CD4-positive, alpha-beta T cell treated with Interferon gamma for 1 hour (primary cell): ENCODE measurements around the gene ADGRL3.

Experiments used
- DNase-seq: peaks from one replicate; pipeline ENCODE4 v3.0.0-alpha.2; 2020

The ADGRL3 gene

DNA sequence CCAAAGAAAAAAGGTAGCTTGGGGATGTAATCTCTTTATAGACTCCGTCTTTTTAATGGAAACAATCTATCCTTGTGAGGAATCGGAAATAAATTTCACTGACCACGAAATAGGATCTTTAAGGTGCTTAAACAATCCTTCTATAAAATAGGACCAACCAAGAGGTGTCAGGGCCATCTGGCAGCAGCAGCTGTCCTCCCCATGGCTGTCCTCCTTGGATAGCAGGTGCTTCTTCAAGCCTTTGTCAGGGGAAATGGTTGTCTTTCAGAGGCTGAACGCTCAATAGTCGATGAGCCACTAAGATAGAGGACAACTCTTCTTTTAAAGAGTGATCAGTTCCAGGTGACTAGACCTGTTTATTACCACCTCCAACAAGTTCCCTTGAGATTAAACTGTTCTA, 231.0 kb downstream of the ADGRL3 start:
- DNase-seq, result no peak

DNA sequence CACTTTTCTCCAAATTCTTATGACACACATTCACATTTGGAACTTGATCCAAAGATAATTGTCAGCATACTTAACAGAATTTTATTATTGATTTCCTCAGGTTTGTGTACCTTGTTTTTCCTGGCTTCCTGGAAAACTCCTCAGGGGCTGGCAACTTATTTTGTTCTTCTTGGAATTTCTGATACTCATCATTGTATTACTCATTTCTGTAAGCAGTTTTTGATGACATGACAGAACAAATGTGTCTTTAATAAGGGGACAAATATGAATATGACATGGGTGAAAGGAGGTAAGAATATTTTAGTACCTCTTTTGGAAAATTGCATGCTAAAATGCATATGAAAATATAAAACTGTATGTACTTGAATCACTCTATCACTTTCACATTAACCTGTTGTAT, 237.8 kb downstream of the ADGRL3 start:
- no peak for DNase-seq

DNA sequence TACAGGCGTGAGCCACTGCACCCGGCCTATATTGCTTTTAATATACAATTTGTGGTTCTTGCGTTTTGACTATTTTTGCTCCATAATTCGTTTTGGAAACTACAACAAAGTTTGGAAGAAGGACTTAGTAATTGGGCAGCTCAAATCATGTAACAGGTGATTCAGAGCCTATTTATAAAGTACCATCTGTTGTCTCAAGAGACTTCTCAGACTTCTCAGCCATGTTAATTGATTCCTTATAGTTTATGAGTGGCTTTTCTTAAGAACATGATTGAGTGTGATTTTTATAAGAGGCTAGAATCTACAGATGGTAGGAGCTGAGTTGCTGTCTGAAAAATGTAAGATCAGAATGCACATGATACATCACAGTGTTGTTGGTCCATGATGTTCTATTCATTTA, 240.2 kb downstream of the ADGRL3 start:
- DNase-seq, result no peak

DNA sequence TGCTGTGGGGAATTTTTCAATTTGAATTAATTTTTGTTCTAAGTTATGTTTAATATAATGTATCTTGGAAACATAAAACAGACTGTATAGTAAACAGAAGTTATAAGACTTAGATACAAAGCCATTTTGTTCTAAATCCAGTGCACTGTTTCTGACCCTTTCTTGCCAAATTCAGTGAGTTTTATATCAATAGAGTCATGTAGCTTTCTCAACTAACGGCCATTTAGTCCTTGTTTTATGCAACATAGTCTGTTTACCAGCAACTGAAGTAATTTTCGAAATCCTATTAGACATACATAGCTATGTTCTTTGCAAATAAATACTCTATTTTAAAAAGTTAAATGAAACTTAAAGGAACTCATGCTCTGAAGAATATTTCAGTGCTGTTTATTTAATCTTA, 242.8 kb downstream of the ADGRL3 start:
- no peak for DNase-seq

DNA sequence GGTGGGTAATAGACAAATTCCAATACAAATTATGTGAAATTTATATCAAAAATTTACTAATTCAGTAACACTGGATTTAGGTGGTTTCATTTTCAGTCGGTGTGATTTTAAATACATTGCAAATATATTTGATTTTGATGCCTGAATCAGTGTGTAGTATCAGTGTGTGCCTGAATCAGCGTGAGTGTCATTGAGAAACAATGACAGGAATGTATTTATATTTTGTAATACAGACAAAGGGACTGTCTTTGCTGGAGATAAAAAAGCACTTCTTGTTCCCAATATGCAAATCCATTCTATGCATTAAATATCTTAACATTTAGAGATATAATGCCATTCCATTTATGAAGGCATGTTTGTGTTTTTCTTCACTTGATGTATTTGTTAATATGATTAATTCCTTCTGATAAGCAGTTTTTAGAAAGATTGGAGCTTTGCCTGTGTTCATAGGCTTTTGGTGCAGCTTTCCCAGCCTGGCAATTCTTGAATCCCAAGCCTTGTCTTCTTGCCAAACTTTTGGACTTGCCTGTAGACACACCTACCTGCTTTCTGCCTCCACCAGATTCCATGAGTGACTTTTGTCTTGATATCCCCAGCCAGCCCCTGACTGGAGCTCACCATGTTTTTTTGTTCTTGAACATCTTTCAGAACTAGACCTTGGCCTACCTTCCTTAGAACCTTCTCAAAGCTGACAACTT, 243.8 kb downstream of the ADGRL3 start:
- no peak for DNase-seq

DNA sequence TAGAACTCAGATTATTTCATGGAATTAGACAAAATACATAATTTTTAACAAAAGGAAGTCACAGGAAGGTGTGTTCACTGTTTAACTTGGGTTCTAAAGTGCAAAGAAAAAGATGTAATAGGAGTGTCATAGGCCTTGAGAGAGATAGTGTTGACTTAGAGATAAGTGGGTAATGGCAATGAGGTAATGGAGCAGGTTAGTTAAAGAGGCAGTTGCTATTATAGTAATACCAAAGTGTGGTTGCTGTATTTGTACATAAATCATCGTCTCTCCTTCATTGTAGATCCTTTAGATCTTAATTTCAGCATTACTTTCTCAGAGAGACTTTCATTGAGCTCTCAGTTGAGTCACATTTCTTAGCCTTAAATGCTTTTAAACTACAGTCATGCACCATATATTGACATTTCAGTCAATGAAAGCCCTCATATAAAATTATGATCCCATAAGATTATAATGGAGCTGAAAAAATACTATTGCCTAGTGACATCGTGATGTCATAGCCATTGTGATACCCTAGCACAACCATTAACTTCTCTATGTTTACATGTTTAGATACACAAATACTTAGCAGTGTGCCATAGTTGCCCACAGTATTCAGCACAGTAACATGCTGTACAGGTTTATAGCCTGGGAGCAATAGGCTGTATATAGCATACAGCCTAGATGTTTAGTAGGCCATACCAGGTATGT, 245.4 kb downstream of the ADGRL3 start:
- no peak for DNase-seq

DNA sequence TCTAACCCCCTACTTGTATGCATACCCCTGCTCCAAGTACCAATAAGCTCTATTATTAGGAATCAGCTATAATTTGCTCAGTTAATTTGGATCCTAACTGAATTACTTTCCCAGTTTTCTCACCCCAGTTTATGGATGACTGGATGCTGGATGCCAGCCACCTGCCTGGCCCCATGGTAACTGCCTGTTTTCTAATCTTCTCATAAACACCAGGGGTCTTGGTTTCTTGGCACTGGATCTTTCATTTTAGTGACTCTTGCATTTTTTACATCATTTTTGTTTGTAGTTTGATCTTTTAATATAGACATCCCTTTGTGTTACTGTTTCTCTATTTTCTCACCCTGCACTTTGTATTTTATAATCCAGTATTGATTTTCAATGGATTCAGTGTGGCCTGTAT, 246.8 kb downstream of the ADGRL3 start:
- no peak for DNase-seq

DNA sequence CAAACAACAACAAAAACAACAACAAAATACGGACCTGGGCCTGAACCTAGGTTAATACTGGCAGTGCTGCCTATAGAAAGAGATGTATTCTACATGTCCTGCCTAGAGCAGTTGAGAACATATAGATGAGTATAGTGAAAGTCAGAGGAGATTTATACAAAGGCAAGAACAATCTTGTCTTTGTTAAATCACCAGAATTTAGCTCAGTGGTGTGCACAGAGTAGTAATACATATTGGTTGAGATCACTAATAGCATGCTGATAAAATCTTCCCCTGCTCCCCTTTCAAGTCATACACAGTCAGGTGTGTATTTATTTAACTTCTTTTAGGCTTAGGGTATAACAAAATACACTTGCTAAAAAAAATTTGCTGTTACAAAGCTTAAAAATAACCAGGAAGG, 247.8 kb downstream of the ADGRL3 start:
- no peak for DNase-seq

DNA sequence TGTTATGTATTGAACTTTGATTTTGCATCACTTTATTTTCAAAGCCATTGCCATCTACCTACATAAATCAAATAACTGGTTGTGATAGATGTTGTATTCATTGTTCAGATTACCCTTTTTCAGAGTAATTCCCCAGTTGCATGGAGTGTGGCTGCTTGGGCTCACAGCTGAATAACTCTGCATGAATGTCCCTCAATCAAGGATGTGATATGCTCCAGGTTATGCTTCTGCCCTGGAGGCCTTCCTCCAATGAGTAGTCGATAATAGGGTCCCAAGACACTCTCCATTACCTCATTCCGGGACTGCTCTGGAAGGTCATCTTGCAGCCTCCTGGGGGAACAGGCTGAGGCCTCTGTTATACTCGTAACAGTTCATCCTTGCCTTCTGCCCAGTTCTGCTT, 251.8 kb downstream of the ADGRL3 start:
- DNase-seq, result no peak

DNA sequence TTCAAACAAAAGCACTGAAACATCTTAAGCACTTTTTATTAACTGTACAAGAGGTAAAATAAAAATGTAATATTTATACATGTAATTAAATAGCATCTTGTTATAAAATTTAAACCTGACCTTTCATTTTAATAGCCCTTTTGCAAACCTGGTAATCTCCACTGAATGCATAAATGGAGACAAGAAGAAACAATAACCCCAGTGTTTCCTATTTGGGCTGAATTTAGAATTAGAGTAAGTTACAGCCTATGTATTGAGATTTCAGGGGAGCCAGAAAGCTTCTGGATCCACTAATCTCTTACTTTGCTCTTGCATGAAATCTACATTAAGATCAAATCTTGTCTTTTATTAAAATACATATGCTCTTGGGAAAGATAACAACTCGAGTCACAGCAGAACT, 261.8 kb downstream of the ADGRL3 start:
- DNase-seq, result no peak

DNA sequence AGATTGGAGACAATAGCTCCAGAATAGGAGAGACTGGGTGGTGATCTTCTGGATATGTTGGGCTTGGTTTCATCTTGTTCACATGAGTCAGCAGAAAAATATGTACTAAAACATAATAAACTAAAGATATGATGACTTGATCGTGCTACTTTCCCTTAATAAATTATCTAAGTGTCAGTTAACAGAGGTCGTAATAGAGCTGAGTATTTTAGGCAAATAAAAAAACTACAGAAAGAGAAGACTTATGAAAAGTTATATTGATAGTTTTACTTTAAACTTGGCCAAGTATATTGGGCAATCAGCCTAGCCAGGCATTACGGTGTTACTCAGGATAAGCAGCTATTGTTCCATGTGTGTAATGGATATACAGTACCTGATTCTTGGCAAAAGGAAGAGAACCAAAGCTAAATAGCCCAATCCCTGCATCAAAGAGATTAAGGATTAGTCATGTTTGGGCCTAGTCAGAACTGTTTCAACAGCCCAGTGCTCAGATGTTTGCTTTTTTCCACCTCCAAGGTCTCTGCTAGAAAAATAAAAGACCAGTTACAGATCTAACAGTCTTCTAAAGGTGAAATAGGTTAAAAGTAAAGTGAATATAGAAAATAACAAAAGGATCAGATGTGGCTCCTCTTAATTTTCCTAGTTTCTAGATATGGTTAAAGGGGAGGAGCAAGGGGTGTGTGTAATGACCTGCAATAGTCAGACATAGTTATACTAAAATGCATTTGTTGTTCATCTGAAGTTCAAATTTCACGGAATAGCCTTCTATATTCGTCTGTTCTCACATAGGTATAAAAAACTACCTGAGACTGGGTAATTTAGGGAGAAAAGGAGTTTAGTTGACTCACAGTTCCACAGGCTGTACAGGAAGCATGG, 262.6 kb downstream of the ADGRL3 start:
- no peak for DNase-seq

DNA sequence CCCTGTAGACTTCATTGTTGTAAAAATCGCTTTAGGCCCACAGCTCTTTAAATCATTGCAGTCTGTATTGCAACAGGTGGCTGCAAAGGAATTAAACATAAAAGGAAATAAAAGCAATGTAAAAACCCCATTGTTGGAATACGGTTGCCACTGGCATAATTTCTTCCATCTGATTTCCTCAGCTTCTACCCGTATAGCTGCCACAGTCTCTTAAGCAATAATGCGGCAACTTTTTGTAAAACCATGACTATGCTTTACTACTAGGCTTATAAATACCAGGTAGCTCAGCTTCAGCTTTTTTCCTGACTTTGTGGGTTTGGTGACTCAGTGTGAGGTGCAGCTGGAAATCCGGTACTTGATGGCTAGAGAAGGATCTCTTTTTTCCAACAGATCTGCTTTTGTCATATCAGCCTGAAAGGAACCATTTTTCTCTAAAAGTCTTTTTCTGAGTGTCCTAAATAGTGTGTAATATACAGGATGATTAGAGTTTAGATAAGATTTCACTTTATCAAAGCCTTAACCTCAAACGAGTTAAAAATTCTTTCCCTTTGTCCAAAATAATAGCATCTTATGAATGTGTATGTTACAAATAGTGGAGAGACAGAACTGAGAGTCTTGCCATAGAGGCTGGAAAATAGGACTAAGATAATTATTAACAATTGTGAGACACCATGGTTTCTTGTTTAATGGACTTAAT, 268.0 kb downstream of the ADGRL3 start:
- DNase-seq, result no peak

DNA sequence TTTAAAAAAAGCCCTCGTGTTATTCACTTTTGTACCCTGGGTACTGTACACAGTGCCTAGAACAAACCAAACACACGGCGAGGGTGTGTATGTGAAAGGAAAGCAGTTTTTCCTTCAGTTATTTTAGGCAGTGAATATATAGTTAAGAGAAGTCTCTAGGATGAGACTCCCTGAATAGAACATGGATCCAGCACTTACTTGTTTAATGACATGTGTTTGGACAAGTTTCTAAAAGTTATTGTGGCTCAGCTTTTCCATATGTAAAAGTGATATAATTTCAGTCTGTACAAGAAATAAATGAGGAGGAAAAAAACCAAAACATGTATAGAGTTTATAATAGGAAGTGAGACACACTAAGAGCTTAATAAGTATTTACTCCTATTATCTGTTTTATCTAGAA, 273.2 kb downstream of the ADGRL3 start:
- no peak for DNase-seq

DNA sequence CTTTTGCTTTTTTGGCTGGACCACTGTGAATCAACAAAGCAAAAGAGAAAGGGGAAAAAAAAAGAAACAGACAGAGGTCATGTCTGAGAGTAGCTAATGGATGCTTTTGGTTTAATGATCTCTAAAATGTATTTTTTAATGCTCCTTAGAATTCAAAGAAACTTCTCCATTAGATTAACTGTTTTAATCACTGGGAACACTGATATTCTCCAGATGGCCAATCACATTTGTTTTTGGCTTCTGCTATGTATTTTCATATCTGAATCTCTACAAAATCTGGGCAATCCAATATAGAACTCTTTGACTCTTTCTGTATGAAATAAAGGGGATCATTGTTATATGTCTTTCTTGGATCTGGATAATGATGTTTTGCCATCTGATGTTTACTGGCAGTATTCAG, 278.2 kb downstream of the ADGRL3 start:
- no peak for DNase-seq

DNA sequence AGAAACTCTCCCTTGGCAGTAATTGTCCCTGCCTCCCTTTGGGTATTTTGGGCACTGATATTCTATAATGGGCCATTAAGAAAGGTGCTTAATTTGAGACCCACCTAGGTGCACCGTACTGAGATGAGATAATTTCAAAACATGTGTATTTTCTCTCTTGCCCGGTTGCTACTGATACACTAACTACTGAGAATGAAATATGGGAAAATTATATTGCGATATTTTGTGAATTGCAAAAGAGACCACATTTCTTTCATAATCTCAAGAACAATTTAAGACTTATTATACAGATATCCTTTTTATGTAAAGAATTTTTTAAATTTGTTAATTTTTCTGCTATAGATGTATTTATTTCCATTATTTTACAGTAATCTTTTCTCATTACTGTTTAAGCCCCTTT, 284.9 kb downstream of the ADGRL3 start:
- no peak for DNase-seq

DNA sequence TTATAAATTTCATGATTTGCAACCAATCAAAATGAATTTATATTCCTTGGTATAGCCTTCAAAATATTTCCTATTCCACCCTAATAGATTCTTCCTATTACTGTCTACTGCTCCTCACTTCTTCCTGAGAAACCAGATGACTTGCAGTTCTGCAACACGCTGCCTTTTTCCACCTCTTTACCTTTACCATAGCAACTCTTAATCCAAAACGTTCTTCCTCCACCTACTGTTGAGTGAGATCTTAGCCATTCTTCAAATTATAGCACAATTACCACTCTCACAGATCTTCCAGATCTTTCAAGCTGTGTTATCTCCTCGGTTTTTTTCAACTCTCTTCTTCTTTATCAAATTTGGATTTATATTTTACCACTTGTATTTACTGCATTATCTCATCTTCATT, 289.8 kb downstream of the ADGRL3 start:
- DNase-seq, result no peak

DNA sequence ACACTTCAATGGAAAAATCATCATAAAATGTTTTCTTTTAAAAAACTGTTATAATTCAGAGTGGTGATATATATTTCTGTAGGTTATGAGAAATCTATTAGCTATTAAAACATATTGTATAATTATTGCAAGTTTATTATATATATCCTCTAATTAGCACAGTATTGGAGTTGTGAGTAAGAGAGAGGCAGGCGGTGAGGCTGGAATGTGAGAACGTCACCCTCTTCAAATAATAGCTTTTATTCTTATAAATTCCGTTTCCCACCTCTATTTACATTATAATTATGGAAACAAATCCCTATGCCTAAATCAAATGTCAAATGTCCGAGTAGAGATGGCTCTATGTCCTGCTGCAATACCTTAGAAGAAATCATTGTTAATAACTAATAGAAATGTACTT, 292.9 kb downstream of the ADGRL3 start:
- DNase-seq, result no peak

DNA sequence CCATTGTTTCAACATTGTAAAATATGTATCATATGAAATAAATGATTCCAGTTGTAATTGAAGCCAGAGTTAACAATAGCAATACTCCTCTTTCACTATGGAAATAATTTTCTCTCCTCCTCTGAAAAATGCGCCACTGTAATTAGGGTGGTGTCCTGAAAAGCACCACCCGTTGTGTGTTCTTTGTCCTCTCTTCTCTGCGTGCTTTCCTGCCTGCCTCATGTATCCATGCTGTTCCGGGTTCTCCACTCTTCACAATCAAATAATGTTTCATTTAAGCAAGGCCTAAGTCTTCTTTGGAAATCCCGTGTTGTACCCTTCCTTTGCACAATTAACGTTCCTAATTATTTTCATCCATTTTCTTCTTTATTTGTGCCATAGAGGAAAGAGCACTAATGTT, 293.3 kb downstream of the ADGRL3 start:
- DNase-seq, result no peak

DNA sequence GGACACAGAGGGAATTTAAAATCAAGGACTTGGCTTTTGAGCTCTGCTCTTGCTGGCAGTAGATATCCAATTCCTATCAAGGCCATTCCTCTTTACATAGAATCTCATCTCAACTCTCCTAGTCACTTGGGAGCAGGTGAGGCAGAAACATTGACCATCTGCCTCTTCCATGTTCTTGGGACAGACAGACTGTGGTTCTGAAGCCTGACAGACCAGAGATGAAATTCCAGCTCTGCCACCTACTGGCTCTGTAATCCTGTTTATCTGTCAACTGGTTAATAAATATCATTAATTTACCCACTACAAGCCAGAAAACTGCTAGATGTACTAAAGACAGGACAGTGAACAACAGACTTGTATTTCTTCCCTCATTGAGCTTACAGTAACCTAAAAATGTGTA, 300.8 kb downstream of the ADGRL3 start:
- DNase-seq, result no peak

DNA sequence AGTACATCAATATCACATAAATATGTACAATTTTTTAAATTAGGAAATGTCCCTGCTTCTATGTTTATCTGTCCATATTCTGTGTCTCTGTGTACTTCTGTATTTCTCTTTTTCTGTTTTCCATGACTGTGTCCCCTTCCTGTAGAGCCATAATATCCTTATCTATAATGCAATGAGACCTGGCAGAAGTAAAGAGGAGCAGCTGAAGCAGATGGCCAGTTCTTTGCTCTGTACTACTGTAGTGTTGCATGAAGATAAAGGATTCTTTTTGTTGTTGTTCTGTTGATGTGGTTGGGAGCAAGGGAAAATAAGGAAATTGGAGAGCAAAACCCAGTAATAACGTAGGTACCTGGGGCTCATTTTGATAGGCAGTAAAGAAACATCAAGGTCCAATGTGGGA, 301.7 kb downstream of the ADGRL3 start:
- no peak for DNase-seq

DNA sequence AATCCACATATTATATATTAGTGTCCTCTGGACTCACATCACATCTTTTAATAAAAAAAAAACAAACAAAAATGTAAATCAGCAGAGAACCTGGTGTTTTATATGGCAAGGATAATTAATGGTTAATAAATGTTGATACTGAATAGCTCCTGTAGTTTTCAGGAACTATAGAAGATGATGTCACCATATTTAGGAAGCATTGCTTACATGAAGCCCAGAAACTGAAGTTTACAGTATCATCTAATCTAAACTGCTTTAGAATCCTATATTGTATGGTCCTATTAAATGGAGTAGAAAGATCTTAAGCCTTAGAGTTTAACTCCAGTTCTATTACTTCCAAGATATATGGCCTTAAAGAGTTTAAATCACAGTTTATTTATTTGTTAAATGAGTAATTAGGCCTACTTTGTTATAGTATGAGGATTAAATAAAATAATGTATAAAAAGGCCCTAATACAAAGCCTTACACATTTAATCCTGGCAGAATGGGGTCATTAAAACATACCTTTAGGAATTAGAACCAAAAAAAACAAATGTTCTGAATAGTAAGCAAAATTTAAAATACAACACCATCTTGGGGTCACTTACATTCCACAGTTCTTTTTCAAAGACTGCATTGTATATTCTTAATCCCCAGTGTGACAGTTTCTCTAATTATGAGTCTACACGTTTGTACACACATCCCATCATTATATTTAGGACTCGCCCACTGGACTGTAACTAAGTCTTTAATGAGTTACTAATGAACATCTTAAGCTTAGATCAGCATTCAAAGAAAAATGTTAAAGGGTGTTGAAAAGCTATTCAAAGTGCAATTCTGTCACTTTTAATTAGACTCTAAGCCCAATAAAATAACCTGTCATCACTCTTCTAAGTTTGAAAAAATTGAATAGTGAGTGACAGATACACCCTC, 305.9 kb downstream of the ADGRL3 start:
- no peak for DNase-seq

DNA sequence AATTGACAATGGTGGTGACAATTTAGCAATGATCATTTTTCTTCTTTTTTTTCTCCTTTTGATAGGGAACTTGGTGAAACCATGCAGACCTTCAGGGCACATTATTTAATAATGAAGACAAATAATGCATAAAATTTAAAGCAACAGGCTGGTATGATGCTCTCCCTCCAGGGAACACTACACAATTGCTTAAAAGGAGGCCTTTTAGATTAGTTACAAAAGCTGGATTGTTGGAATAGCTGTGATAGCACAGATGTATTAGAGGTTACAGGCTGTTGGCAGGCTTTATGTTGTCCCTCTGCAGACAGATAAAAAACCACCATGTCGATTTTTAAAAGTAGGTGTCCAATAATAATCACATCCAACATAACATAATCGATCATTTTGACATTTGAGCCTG, 307.0 kb downstream of the ADGRL3 start:
- no peak for DNase-seq
